Measurements from ENCODE around the gene SIGLEC12.
"Not testable (repeated sequence)": the region's sequence is repeated elsewhere in the genome, so short reads cannot be mapped to it uniquely, and the experiment has no call there.

The SIGLEC12 gene

GRCh38 chr19:51457351-51458013 lies 44.1 kb downstream of the SIGLEC12 start:
- DNase-seq, result no peak

GRCh38 chr19:51456541-51457290 lies 44.9 kb downstream of the SIGLEC12 start:
- no peak for DNase-seq

DNA sequence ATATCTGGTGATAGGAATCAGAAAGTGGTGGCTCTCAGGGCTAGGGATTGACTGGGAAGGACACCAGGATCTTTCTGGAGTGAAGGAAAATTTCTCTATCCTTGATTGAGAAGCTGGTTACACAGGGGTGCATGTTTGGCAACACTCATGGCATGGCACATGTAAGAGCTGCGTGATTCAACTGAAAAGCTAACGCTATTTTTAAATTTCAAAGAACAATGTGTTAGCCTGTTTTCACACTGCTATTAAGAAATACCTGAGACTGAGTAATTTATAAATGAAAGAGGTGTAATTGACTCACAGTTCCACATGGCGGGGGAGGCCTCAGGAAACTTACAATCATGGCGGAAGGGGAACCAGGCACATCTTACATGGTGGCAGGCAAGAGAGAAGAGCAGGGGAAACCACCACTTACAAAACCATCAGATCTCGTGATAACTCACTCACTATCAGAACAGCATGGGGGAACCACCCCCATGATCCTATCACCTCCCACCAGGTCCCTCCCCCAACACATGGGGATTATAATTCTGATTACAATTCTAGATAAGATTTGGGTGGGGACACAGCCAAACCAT lies 50.8 kb downstream of the SIGLEC12 start:
- no peak for DNase-seq

DNA sequence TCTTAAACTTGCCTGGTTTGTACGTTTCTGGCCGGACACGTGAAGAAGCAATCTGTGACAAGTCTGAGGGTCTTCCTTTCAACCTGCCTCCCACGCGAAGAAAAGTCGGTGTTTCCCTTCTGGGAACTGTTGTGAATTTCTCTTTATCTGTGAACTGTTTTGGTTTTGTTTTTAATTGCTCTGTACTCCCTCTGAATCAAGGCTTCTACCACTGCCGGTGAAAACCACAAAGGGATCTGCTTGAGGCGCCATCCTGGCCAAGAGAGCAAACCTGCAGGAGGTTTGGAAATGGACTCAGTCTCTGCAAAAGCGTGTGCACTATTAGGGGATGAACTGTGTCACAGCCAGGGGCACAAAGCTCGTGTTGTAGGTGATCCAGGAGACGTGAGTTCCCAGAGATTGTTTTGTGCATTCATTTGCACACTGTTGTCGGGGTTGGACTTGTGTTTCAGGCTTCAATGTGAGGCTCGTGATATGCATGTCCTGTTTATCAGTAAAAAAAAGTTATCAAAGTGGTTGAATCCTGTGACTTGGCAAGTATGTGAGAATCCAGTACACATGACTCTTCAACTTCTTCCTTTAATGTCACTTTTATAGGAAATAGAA lies 53.1 kb downstream of the SIGLEC12 start:
- no peak for DNase-seq

GRCh38 chr19:51448011-51448410 lies 53.6 kb downstream of the SIGLEC12 start:
- no peak for DNase-seq

- DNase-seq, result not testable (repeated sequence)
These were observed 54.1 kb downstream of the SIGLEC12 start for GRCh38 chr19:51447510-51447909.

- DNase-seq, result peak; percentile 94
These were observed 59.9 kb downstream of the SIGLEC12 start for GRCh38 chr19:51441410-51442390.
